ENCODE data around the gene MOB3B. TPM values are rescaled to one million over a fixed set of nuclear protein-coding genes. Genes with fewer than 3 reads are reported as not detected.

The MOB3B gene
- total and polyA plus RNA-seq, 10 of the 15 experiments (the other 5 are each of a cell fraction or from before 2014, with no cell fraction given), result 0.44 to 2.7 (median 0.91) TPM

GRCh38 chr9:27382975-27383374 is 146.6 kb downstream of the MOB3B start:
- TF ChIP-seq NKRF (conservative IDR thresholded peaks at IDR 0.05), result no peak
- TF ChIP-seq SREBF1 (IDR thresholded peaks at IDR 0.05; ENCODE audit: low read length), result no peak
- TF ChIP-seq E4F1 (IDR thresholded peaks at IDR 0.05; ENCODE audit: borderline replicate concordance, partially characterized antibody), result no peak
- no peak for TF ChIP-seq TARDBP (IDR thresholded peaks at IDR 0.05; ENCODE audit: borderline replicate concordance)
- TF ChIP-seq NR2C2 (IDR thresholded peaks at IDR 0.05; ENCODE audit: borderline replicate concordance, control insufficient read depth, insufficient read length, low read depth), result no peak
- TF ChIP-seq CTCF (IDR thresholded peaks at IDR 0.05 in 2 of 3, conservative IDR thresholded peaks at IDR 0.05 in 1 of 3; ENCODE audit: control insufficient read depth in 2 of 3, extremely low read depth in 1 of 3, insufficient read depth in 1 of 3, low read depth in 3 of 3, low read length in 3 of 3), result no peak
- TF ChIP-seq CEBPZ (IDR thresholded peaks at IDR 0.05; ENCODE audit: low read depth, low read length), result no peak
- TF ChIP-seq BCL11A (IDR thresholded peaks at IDR 0.05; ENCODE audit: low read depth, low read length), result no peak
- TF ChIP-seq RCOR1 (conservative IDR thresholded peaks at IDR 0.05; ENCODE audit: low read depth, low read length), result no peak
- no peak for TF ChIP-seq DPF2 (IDR thresholded peaks at IDR 0.05)
- no peak for TF ChIP-seq TAF1 (IDR thresholded peaks at IDR 0.05; ENCODE audit: borderline replicate concordance, low read depth, low read length)
- no peak for TF ChIP-seq ZNF622 (IDR thresholded peaks at IDR 0.05)
- TF ChIP-seq RB1 (IDR thresholded peaks at IDR 0.05; ENCODE audit: borderline replicate concordance), result no peak
- no peak for TF ChIP-seq BACH1 (IDR thresholded peaks at IDR 0.05; ENCODE audit: borderline replicate concordance)
- TF ChIP-seq JUND (IDR thresholded peaks at IDR 0.05; ENCODE audit: low read depth, low read length), result no peak
- no peak for TF ChIP-seq SUPT20H (IDR thresholded peaks at IDR 0.05; ENCODE audit: borderline replicate concordance, control insufficient read depth, low read depth, low read length)
- peaks cover 28% of the 10 kb centered on the region for H3K4me1 ChIP-seq (ENCODE audit: control insufficient read depth, insufficient read depth, low read length)
- in situ Hi-C loops (cut with MboI), result no loop called here
- intact Hi-C loops (cut with micrococcal nuclease; ENCODE audit: unreplicated experiment), result no loop called here
- BruUV-seq (replicated peaks), result no TSS peak
- POLR2A ChIA-PET, result no interaction called here
- RAD21 ChIA-PET (ENCODE audit: unreplicated experiment), result no interaction called here
- SMC1A ChIA-PET (ENCODE audit: uncharacterized antibody, unreplicated experiment), result no interaction called here
- ATAC-seq (no peak), DNase-seq (ENCODE audit: low read depth, low spot score) (no peak), FAIRE-seq (no peak)
- no peak overlapping the region for H3K4me3 ChIP-seq
- no peaks in the 10 kb centered on the region for H3K36me3 ChIP-seq (ENCODE audit: control insufficient read depth in 2 of 2, insufficient read depth in 2 of 2, low read length in 1 of 2)
- no peak overlapping the region for H3K9ac ChIP-seq (ENCODE audit: control insufficient read depth, insufficient read depth, low read length)
- no peaks in the 10 kb centered on the region for H4K20me1 ChIP-seq (ENCODE audit: control insufficient read depth, insufficient read depth)
- H3K4me2 ChIP-seq (ENCODE audit: control insufficient read depth, insufficient read depth), result no peak overlapping the region
- no peaks in the 10 kb centered on the region for H3K9me3 ChIP-seq (replicated peaks; ENCODE audit: control insufficient read depth, insufficient read depth, low read length)
- no peak overlapping the region for H3K27ac ChIP-seq (ENCODE audit: control insufficient read depth, insufficient read depth)
- no peaks in the 10 kb centered on the region for H3K79me2 ChIP-seq (ENCODE audit: control insufficient read depth, insufficient read depth, low read length)
- no peaks in the 10 kb centered on the region for H3K27me3 ChIP-seq (replicated peaks in 1 of 2; ENCODE audit: control insufficient read depth in 2 of 2, insufficient read depth in 2 of 2, low read length in 1 of 2)
- CTCF ChIA-PET, result interaction anchor here (1.0 to 1.2 kb wide), 2 partner anchors 9 to 50 kb away, joined by 3 to 4 read pairs; no protein-coding TSS in a partner anchor
- 70% methylated on average over 2 of the region's 2 CpGs for WGBS (ENCODE audit: insufficient coverage, insufficient replicate concordance, low lambda C conversion rate, missing lambda C conversion rate)
- no peak overlapping the region for H2AFZ ChIP-seq (ENCODE audit: control insufficient read depth, low read depth, low read length)

Measured in GM12878 (cell line).